Ovary (tissue), 3 donors: Measurements from ENCODE around the gene TCEA2.

Experiments
- CTCF ChIP-seq, 3 donors: fragments of 450-650 bp in 2 of 3; fragments of 200-600 bp in 1 of 3; IDR thresholded peaks; one replicate each; pipeline versions ENCODE4 v1.5.1 to v1.8.0; 2016 to 2022; ENCODE audit warnings: antibody characterized with exemption in 3 of 3, mild to moderate bottlenecking in 1 of 3
- EP300 ChIP-seq: sonication (generic); formaldehyde crosslinking; IDR thresholded peaks from one replicate; pipeline ENCODE4 v1.6.1; 2017; ENCODE audit warnings: antibody characterized with exemption
- POLR2A ChIP-seq: fragments of 450-650 bp; IDR thresholded peaks from one replicate; pipeline ENCODE4 v1.6.1; 2017; ENCODE audit warnings: antibody characterized with exemption, mild to moderate bottlenecking, moderate library complexity
- donor health status: DM: no; HTN: no; CAD: no.

- TF ChIP-seq POLR2A (no peak), CTCF (IDR thresholded peaks at IDR 0.05) (no peak), EP300 (no peak)
These were observed 17.5 kb upstream of the TCEA2 start for GRCh38 chr20:64045346-64046011.
